HG02588 (cell line): ENCODE data around the gene PLXNA4.

Source experiments
- ATAC-seq: cut with Tn5 transposase; IDR thresholded peaks from one replicate; pipeline ENCODE4 v1.9.1; 2021; ENCODE audit warnings: mild to moderate bottlenecking, moderate library complexity; ENCODE audit not compliant: unreplicated experiment

Gene PLXNA4

GRCh38 chr7:132250480-132251326, 325.6 kb downstream of the PLXNA4 start:
- ATAC-seq, result no peak

- ATAC-seq, result no peak
These were observed 326.9 kb downstream of the PLXNA4 start for GRCh38 chr7:132249256-132249971.

DNA sequence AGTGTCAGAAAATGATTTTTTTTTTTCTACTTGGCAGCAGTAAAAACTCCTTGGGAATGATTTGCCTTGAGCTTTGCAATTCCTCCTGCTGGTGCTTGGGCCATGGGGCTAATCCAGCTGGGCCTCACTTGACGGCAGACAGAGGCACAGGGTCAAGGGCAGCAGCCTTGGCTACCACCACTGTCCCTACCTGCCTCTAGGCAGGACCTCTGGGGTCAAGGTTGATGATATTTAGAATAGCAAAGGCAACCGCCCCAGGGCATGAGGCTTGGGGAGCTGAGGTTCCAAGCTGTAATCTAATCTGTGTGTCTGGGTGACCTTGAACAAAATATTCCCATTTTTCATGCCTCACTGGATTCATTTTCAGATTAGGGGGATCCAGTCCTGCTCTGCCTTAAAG, 327.4 kb downstream of the PLXNA4 start:
- no peak for ATAC-seq

GRCh38 chr7:132247995-132248618, 328.2 kb downstream of the PLXNA4 start:
- no peak for ATAC-seq

DNA sequence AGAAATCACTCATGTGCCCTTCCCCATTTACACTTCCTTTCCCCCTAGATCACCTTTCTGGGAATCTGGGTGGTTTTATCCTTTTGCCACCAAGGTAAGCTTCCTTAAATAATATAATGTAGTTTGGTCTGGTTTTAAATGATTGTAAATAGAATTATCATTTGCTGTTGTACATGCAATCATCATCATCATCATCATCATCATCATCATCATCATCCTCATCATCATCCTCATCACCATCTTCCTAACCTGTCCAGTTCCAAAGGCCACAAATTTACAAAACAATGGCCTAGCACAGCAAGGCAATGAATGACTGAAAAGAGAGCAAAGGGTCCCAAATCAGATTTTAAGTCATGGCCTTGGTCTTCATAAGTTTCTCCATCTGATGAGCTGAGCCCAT, 329.7 kb downstream of the PLXNA4 start:
- no peak for ATAC-seq

- no peak for ATAC-seq
These were observed 330.7 kb downstream of the PLXNA4 start for GRCh38 chr7:132245539-132245938.

DNA sequence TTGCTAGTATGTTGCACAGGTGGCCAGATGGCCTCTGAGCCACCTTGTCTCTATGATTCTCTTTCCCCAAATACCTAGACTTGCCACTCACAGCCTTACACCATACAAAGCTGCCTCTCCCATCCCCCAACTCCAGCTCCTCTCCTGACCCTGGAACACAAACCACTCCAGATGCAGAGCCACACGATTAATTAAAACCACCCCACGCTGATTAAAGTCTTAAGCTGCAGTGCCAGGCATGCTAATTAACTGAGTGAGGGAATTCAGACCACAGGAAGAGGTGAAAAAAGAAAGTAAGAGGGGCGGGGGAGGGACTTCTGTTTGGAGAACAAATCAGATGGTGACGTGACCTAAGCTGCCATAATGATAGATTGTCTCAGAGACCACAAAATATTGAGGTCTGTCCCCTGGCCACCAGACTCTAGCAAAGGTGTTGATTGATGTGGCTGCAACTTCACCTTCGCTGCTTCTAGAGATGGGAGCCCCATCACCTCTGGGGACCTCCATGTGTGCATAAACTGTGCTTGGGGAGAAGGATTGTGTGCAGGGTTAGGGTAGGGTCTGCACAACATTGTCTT, 331.3 kb downstream of the PLXNA4 start:
- ATAC-seq, result no peak

DNA sequence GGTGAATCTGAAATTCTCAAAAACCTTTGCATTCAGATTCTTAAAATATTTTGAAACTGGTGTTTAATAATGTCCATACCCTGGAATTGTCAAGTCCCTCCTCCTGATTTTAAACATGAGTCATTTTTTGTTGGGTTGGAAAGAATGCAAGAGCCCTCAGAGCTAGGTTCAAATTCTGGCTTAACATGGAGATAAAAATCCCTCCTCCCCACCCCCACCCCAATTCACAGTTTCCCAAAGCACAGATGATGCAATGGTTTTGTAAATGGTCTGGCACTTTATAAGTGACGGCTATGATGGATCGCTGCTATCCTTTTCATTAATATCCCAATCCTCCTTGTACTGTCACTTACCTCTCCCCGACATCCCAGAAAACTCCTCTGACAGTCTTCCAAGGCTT, 332.8 kb downstream of the PLXNA4 start:
- no peak for ATAC-seq

DNA sequence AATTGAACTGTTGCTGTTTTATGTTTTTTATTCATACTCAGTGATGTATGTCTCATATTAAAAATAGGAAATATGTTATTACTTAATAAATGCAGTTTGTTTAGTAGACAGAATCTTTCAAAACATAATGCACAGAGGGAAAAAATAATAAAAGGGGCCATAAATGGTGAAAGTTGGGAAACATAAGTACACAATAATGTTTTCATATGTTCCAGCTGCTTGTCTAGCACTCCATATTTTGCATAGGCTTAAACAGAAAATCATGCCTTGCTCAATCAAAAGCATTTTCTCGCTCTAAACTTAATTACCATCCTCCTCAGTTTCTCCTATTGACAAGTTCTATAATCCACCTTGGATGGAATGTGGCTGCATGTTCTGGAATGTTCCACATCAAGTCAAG, 333.2 kb downstream of the PLXNA4 start:
- ATAC-seq, result no peak

GRCh38 chr7:132242192-132242812, 334.0 kb downstream of the PLXNA4 start:
- ATAC-seq, result no peak

GRCh38 chr7:132240821-132241422, 335.3 kb downstream of the PLXNA4 start:
- ATAC-seq, result no peak

- ATAC-seq, result no peak
These were observed 336.0 kb downstream of the PLXNA4 start for GRCh38 chr7:132240262-132240661.

DNA sequence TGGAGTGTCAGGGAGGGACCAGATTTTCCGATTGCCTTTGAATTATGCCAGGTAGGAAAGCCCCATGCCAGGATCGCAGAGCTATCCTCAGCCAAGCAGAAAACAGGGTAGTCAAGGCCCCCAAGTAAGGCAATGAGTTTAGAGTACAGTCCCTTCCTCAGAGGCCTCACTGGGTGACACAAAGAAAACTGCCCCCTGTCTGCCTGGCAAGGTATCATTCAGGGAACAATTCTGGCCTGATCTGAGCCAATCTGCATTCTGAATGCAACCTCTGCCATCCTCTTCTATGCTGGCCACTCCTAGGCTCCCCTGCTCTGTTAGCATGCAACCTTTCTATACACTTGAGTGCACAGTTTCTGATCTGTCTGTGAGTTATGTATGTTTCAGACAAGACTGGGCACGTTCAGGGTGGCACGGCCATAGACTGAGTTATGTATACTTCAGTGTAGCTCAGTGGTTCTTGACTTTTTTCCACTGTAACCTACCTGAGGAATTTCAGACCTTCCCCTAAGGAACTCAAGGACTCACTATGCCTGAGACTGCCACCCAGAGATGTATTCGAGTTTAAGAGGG, 336.8 kb downstream of the PLXNA4 start:
- no peak for ATAC-seq

- ATAC-seq, result no peak
These were observed 341.6 kb downstream of the PLXNA4 start for GRCh38 chr7:132234711-132235110.

GRCh38 chr7:132232406-132232805, 343.9 kb downstream of the PLXNA4 start:
- ATAC-seq, result no peak

DNA sequence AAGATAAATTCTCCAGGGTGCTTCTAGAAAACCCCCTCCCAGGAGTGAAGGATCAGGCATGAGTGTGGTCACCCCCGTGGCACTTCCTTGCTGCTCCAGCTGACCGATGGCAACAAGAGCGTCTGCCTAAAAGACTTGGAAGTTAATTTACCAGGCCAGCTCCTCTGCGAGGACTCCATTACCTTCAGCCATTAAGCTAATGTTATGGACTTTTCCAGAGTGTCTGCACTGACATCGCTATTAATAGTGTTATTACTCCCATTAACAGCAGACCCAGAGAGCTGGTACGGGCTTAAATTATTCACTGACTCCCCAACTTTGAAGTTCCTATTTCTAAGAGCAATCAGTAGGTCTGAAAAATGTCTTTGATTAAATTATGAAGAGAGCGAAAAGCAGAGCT, 345.8 kb downstream of the PLXNA4 start:
- ATAC-seq, result no peak

- no peak for ATAC-seq
These were observed 348.0 kb downstream of the PLXNA4 start for GRCh38 chr7:132228240-132228639.

DNA sequence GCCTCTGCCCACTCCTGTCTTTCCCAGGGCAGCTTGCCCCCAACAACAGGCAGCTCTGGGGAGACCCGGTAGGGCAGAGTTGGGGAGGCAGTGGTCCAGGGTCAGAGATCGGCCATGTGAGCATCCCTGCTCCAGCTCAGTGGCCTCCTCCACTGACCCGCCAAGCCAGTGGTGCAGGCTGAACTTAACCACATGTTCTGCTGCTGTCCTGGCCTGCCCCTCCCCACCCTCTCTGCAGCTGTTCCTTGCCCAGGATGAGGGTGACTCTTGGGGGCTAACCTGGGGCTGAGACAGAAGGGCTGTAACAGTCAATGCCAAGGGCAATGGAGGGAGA, 349.3 kb downstream of the PLXNA4 start:
- no peak for ATAC-seq

GRCh38 chr7:132226046-132226956, 350.0 kb downstream of the PLXNA4 start:
- ATAC-seq, result no peak
